KG1 (cell line): ENCODE results near the gene SMYD4.
A peak's percentile ranks its signal among the peaks of the same experiment; 100 is the strongest.
"Not testable (repeated sequence)": the region's sequence is repeated elsewhere in the genome, so short reads cannot be mapped to it uniquely, and the experiment has no call there.

Source experiments
- DNase-seq: peaks from one replicate; lab custom pipeline; 2025; lab: John Stamatoyannopoulos, UW

SMYD4 gene, protein sequence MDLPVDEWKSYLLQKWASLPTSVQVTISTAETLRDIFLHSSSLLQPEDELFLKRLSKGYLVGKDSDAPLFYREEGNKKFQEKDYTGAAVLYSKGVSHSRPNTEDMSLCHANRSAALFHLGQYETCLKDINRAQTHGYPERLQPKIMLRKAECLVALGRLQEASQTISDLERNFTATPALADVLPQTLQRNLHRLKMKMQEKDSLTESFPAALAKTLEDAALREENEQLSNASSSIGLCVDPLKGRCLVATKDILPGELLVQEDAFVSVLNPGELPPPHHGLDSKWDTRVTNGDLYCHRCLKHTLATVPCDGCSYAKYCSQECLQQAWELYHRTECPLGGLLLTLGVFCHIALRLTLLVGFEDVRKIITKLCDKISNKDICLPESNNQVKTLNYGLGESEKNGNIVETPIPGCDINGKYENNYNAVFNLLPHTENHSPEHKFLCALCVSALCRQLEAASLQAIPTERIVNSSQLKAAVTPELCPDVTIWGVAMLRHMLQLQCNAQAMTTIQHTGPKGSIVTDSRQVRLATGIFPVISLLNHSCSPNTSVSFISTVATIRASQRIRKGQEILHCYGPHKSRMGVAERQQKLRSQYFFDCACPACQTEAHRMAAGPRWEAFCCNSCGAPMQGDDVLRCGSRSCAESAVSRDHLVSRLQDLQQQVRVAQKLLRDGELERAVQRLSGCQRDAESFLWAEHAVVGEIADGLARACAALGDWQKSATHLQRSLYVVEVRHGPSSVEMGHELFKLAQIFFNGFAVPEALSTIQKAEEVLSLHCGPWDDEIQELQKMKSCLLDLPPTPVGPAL

DNA sequence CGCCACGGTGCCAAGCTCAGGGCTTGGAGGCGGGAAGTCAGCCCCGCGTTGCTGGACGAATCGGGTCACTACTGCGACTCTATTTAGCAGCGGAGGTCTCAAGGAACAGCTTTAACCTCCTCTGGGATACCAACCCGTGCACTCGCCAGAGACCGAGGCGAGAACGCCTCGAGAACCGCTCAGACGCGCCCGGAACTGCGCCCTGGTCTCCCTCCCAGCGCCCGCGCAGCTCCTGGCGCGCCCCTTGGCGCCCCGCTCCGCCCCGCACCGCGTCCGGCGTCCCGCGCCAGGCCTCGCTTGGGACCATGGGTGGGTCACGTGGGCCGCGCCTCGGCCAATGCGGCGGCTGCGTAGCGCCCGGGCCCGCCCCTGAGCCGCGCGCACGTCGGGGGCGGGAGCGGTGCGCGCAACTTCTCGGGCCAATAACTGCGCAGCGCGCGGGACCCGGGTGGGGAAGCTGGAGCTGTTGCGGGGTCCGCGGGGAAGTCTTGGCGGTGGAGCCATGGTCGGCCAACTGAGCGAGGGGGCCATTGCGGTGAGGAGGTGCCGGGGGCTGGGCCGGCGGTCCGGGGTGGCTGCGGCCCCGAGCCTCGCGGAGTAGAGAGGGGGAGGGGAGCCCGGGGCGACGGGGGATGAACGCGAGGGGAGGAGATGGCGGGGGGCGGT, at the start of gene SMYD4, which contains the start of gene RPA1:
SMYD4 (minus strand) TSS at position 311 of the 666 bp plus-strand sequence. CDS start 1,908 bp downstream, outside the sequence.
RPA1 (plus strand) TSS at position 414 of the 666 bp plus-strand sequence; CDS start at position 503, 89 bp downstream.
- peak; percentile 3 for DNase-seq

DNA sequence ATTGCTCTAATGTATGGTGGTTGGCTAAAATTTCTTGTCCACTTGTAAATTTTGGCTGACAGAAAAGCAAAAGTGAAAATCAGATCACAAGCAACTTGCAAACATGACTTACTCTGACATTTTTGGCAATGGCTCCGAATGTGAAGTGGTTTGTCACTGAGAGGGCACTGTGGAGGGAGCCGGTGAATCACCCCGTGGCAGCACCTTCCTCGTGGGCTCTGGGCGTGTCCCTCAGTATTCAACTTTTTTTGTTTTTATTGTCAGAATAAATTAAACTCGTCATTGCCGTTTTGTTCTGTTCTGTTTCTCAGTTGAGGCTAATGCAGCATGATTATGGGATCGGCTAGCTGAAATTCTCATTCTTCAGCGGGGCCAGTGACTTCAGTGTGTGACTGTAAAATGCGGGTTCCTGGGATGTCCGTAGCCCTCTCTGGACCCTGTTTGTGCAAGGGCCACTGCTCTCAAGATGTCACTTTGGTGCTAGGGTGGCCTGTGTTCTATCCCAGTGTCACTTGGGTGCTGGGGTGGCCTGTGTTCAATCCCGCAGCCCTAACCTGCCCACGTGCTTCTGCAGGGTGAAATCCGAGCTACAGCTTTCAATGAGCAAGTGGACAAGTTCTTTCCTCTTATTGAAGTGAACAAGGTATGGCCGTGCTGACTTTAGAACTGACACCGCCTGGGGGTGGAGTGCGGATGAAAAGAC, 48.9 kb upstream of the SMYD4 start:
- no peak for DNase-seq

DNA sequence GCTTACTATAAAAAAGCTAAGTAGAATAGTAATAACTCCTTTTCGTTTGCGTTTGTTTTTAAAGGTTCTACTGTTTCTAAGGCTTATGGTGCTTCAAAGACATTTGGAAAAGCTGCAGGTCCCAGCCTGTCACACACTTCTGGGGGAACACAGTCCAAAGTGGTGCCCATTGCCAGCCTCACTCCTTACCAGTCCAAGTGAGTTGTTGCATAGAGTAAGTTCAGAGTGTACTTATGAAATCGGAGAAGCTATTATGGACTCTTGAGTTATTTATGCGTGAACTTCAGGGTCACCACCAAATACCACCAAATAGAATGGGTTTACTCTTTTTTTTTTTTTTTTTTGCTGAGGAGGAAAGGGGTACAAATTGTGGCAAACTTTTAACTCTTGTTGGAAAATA, 45.9 kb upstream of the SMYD4 start:
- no peak for DNase-seq

DNA sequence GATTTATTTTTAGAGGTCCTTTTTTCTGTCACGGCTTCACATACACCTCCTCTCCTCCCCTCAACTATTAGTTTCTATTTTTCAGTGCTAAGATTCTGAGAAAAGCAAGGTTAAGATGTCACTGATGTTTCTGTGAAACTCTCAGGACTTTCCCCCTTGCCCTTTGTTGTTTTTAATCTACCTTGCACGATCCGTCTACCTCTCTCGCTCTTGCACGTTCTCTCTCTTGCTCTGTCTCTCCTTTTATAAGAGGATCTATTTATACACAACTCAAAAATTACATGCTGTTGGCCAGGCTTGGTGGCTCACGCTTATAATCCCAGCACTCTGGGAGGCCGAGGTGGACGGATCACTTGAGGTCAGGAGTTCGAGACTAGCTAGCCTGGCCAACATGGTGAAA, 43.7 kb upstream of the SMYD4 start:
- no peak for DNase-seq

DNA sequence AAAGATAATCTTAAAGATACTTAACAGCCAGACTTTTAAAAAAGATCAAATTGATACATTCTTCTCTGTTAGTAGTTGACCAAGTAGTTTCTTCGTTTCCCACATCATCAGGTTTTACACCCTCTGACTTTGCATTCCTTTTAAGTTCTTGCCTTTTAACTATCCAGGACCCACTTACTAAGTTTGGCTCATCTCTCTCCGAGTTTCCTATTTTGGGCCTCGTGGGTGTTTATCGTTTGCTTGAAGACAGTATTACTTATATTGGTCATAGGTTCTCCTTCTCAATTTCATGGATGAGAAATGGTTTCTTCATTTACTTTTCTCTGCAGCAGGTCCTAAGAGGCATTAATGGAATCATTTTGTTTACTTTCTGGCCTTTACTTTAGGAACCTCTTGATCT, 43.3 kb upstream of the SMYD4 start:
- no peak for DNase-seq

DNA sequence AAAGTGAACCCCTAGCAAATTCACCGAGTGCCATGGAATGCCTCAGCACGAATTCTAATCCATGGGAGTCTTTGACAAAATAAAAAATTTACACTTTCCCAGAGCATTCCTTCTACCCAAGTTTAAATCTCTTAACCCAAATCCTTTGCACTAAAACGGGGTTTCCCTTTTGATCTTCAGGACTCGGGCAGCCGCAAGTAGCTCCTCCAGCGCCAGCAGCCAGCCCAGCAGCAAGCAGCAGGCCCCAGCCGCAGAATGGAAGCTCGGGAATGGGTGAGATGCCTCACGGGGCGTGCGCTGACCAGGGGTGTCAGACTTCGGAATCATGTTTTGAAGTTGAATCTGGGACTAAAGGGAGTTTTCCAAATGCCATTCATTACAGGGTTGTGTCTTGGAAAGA, 42.6 kb upstream of the SMYD4 start:
- no peak for DNase-seq

DNA sequence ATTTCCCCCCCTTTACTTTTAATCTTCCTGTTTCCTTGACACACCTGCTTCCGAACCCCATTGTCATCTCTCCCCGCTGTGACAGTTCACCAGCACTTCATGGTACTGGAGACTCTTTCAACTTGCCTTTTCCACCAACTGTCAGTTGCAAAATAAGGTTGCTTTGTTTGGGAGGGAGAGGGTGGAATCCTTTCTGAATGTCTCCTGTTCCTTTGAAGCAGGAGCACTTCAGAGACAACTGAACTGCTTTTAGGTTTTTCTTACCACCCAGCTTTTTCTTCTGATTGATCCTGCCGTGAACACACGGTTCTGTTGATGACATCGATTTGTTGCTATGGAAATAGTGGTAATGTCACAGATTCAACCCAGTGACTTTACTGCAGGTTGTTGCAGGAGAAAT, 42.1 kb upstream of the SMYD4 start:
- DNase-seq: no peak

DNA sequence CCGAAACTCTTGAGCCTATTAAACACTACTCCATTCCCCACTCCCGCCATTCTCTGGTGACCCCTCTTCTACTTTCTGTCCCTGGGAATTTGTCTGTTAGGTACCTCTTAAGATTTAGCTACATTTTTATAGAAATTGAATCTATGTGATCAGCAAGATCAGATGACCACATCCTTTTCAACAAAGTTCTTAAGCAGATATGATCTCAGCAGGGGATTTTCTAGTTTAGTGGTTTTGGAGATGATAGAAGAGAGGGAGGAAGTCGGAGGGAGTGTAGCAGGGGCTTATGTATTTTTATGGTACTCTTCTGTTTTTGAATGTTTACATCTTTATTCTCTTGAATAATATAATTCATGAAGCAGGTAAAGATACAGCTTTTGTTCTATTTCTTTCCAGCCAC, 40.9 kb upstream of the SMYD4 start:
- no peak for DNase-seq

DNA sequence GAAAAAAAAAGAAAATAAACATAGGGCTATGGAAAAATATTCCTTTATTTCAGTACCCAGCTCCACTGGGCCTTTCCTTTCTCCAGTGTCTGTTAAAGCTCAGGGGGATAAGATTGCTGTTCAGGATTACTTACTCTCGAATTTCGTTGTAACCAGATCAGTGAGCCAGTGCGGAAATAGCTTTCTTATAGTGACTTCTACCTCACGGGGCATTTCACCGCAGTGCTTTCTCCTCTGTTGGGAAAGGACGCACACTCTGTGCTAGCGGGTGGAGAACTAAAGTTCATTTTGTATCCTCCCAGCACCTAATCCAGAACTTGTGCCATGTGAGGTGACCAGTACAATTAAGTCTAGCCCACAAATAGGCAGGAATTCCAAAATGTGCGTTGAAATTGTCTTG, 38.4 kb upstream of the SMYD4 start:
- no peak for DNase-seq

DNA sequence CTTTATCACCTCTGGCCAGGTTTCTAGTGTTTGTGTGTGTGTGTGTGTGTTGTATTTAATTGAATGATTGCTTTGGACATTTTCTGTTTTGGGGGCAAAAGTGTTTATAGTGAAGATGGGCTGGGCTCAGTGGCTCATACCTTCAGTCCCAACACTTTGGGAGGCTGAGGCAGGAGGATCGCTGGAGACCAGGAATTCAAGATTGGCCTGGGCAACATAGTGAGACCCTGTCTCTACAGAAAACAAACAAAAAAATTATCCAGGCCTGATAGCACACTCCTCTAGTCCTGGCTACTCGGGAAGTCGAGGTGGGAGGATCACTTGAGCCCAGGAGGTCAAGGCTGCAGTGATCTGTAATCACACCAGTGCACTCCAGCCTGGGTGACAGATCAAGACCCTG, 37.6 kb upstream of the SMYD4 start:
- no peak for DNase-seq

DNA sequence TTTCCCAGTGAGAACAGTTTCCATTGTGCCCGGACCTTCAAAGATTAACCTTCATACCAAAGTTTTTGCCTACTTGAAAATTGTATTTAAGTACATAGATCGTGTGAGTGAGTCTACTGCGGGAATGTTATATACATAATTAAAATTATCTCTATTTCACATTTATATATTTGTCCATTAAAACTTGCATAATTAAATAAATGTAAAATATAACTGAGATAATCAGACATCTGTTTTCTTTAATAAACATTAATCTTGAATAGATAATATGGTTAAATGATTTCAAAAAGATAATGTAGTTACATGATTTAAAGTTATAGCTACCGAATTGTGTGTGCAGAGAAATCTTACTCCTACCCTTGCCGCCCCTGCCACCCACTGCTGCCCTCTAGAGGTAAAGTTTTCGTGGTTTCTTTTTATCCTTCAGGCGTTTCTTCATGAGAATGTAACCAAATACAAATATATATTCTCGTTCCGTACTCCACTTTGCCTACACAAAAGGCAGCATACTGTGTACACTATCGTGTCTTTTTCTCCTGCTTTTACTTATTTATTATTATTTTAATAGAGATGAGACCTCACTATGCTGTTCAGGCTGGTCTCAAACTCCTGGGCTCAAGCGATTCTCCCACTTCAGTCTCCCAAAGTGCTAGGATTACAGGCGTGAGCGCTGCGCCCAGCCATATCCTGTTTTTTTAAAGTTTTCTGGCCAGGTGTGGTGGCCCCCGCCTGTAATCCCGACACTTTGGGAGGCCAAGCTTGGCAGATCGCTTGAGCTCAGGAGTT, 35.7 kb upstream of the SMYD4 start:
- DNase-seq: no peak

DNA sequence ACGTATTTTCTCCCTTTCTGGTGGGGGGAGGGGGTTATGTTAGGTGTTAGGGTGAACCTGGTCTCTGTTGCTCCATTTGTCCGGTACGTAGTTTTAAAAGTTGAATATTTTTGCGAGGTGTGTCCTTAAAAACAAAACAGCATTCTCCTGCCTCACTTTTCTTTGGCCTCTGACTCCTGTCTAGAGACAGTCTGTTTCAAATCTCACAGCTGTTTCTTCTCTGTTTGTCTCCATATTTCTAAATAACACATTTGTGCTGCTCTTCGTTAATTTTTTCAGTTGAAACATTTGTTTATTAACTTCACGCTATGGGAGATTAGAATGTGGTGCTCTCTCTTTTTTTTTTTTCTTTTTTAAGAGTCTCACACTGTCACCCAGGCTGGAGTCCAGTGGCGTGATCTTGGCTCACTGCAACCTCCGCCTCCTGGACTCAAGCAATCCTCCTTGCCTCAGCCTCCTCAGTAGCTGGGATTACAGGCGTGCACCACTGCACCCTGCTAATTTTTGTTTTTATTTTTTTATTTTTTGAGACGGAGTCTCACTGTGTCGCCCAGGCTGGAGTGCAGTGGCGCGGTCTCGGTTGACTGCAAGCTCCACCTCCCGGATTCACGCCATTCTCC, 31.8 kb upstream of the SMYD4 start:
- DNase-seq: no peak

DNA sequence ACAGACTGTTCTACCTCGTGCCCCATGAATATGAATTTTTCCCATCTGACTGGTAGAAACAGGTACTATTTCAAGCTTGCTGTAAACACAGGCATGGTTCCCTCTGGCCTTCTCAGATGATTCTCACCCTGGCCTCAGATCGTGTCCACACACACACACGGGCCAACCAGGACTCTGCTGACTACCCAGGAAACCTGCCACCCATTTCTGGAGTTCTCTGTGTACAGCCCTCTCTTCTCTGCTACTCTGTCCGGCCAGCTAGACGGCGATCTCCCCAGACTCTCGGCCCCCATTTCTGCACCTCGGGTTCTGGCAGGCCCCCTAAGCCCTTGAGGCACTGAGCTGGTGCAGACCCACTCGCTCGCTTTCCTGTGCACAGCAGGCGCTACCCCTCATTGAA, 31.3 kb upstream of the SMYD4 start:
- no peak for DNase-seq

DNA sequence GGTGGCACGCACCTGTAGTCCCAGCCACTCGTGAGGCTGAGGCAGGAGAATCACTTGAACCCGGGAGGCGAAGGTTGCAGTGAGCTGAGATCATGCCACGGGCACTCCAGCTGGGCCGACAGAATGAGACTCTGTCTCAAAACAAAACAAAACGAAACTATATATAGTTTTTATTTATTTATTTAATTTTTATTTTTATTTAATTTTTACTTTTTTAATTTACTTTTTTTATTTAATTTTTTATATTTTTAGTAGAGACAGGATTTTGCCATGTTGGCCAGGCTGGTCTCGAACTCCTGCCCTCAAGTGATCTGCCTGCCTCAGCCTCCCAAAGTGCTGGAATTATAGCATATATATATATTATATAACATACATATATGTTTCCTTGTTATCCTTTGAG, 26.8 kb upstream of the SMYD4 start:
- not testable (repeated sequence) for DNase-seq

DNA sequence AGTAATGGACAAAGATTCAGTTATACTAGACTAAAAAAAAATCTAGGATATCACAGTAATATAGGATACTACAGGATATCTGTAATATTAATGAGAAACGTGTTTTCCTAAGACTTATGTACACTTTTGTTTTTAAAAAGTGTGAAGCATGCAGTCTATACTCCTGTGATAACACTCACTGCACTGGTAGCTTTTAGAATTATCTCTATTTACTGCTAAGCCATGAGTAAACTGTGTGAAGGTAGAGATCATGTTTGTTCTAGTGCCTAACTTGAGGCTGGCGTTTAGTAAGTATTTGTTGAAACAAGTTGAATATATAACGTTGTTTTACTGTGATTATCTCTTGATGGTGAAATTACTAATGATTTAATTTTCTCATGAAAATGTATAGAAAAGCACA, 24.0 kb upstream of the SMYD4 start:
- no peak for DNase-seq

DNA sequence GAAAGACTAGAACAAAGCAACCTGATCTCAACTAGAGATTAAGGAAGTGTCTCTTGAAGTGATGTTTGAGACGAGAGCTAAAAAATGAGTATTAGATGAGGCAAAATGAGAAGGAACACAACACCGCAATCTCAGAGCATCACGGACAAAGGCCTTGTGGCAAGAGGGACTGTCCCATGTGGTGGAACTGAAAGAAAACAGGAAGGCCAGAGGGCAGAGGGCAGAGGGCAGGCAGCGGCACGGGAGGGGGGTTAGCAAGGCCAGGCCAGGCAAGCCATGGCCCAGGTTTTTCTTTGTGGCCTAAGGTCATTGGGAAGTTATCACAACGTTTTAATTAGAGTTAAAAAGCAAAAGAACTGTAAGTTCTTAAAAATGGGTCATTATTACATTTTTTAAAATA, 22.6 kb upstream of the SMYD4 start:
- DNase-seq: no peak

DNA sequence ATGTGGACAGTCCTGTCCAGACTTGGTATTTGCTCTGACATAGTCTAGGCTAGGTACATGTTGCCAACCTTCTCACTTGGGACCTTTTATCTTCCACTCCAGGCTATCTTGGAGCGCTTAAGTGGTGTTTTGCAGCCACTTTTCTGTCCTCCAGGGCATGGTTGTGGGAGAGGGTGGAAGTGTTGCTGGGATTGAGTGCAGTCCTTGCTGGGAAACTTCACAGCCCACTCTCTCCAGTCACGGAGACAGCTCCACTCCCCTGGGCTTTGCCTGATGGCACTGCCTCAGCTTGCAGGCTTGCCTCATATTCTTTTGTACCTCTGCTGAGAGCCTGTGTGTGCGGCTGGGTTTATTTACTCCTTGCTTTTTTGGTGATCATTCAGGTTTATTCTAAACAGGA, 17.5 kb upstream of the SMYD4 start:
- DNase-seq: no peak

DNA sequence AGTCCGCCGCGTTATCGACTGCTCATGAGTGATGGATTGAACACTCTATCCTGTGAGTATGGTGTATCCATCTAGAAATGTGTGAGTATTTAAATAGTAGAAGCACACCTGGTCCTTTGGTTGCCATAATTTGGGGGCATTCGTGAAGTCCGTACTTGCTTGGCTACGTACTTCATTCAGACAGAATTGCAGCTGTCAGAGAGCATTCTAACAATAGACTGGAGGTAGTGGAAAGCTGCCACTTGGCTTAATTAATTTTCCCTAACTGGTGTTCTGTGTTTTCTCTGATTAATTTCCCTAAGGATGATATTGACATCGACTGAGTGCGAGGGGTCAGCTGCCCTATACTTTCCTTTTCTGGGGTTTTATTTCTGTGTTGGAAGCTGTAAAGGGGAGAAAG, 14.2 kb upstream of the SMYD4 start:
- no peak for DNase-seq

DNA sequence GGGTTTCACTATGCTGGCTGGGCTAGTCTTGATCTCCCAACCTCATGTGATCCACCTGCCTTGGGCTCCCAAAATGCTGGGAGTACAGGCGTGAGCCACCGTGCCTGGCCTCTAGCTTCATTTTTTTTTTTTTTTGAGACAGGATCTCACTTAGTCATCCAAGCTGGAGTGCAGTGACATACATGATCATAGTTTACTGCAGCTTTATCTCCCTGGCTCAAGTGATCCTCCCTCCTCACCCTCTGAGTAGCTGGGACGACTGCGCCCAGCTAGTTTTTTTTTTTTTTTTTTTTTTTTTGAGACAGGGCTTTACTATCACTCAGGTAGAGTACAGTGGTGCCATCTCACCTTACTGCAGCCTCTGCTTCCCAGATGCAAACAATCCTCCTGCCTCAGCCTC, 9.8 kb upstream of the SMYD4 start:
- DNase-seq: no peak

DNA sequence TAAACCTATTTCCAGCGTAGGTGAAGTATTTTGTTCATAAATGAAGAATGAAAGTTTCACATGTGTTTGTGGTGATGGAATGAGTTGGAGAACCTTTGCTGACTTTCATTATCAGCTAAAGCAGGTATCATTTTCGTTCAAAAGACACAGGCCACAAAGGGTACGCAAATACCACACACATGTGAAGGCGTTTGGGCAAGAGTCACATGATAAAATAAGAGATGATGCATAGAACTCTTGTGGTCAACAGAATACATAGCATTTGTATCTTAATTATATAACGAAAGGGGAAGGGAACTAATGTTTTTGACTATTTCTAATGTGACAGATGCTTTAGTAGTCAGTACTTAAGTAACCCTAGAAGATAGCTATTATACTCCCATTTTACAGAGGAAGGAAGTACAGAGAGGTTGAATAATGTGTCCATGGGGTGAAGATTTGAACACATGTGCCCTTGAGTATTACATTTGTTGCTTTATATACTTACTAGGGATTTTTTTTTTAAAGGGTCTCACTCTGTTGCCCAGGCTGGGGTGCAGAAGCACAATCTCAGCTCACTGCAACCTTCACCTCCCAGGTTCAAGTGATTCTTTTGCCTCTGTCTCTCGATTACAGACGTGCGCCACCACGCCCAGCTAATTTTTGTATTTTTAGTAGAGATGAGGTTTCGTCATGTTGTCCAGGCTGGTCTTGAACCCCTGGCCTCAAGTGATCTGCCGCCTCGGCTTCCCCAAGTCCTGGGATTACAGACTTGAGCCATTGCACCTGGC, 4.9 kb upstream of the SMYD4 start:
- DNase-seq: no peak
